Right lobe of liver (tissue), 6 donors: Measurements from ENCODE around the gene ATAT1. TPM values are rescaled to one million over a fixed set of nuclear protein-coding genes. Genes with fewer than 3 reads are reported as not detected.

Source experiments
- ATAC-seq, 4 donors: fragments of 200-7000 bp; cut with Tn5 transposase; one replicate each; pipeline ENCODE4 v1.9.1; 2020; ENCODE audit warnings: mild to moderate bottlenecking in 4 of 4, moderate library complexity in 4 of 4
- DNase-seq, 3 donors: peaks; one replicate each; pipeline ENCODE4 v3.0.0-alpha.2; 2020
- H3K27ac ChIP-seq, 3 donors: fragments of 200-600 bp; one replicate each; pipeline ENCODE4 v1.8.0; 2022
- H3K27me3 ChIP-seq, 2 donors: fragments of 200-600 bp; one replicate each; pipeline ENCODE4 v1.8.0; 2022
- H3K36me3 ChIP-seq, 4 donors: fragments of 200-600 bp; sonication (generic) in 1 of 4; one replicate each; pipeline versions ENCODE4 v1.5.1 to v1.8.0; 2017 to 2022; ENCODE audit warnings: control low read depth in 1 of 4
- H3K4me1 ChIP-seq, 4 donors: fragments of 200-600 bp; sonication (generic) in 1 of 4; one replicate each; pipeline versions ENCODE4 v1.5.1 to v1.8.0; 2017 to 2022; ENCODE audit warnings: control low read depth in 1 of 4
- H3K4me3 ChIP-seq, 3 donors: fragments of 200-600 bp; one replicate each; pipeline ENCODE4 v1.8.0; 2022
- H3K9me3 ChIP-seq, 4 donors: fragments of 200-600 bp; sonication (generic) in 1 of 4; one replicate each; pipeline versions ENCODE4 v1.5.1 to v1.8.0; 2017 to 2022; ENCODE audit warnings: control low read depth in 1 of 4
- CTCF ChIP-seq, 4 donors: fragments of 200-600 bp in 3 of 4; fragments of 450-650 bp in 1 of 4; IDR thresholded peaks; one replicate each; pipeline versions ENCODE4 v1.5.1 to v1.8.0; 2016 to 2022; ENCODE audit warnings: antibody characterized with exemption in 4 of 4, mild to moderate bottlenecking in 2 of 4
- POLR2A ChIP-seq: fragments of 450-650 bp; IDR thresholded peaks from one replicate; pipeline ENCODE4 v1.6.1; 2017; ENCODE audit warnings: antibody characterized with exemption, mild to moderate bottlenecking
- WGBS: methylation state at CpG from one replicate; pipeline ENCODE4 v1.1.6; 2018; ENCODE audit warnings: low coverage, low lambda C conversion rate; ENCODE audit not compliant: insufficient coverage; ENCODE audit errors: missing lambda C conversion rate; 5-methylcytosine and 5-hydroxymethylcytosine counted together
- intact Hi-C, 2 donors: fragments of 100-400 bp; cut with DNase I; formaldehyde crosslinking; loops; one replicate each; pipeline versions ENCODE4 v1.11.2 to v1.14.1; 2022
- total RNA-seq, 6 experiments: library from RNA; depleted of rRNA in 2 of 6; stranded (reverse); fragments of >200 nt in 2 of 6; fragmentation: NEBNext Ultra II Directional in 3 of 6; extraction: Animal tissue kit (Norgen Biotek cat#: 25700) in 3 of 6; gene quantifications; one replicate each; pipeline versions ENCODE4 v1.1.0 to v1.2.4, GENCODE V29; 2016 to 2023
- donor health status: DM: no; HTN: yes; CAD: no.
- donor health status: DM: no; HTN: no; CAD: no.
- donor health status: DM: no; HTN: no; CAD: no.
- donor health status: DM: no; HTN: yes; CAD: no.
- donor health status: DM: no; HTN: yes; CAD: no.

ATAT1 gene
- total RNA-seq, 6 experiments from 2014 or later = 2.4 to 6.6 (median 4.4) TPM

- H3K36me3 ChIP-seq = peaks cover 0 to 37% (median 22%) of the 10 kb centered on the region in 4 donors
- peak; percentile 86 to 93 (median 86) for ATAC-seq
- intact Hi-C loops = no loop called here
- peak; percentile 99 for DNase-seq
- TF ChIP-seq POLR2A (peak; percentile 99), CTCF (IDR thresholded peaks at IDR 0.05) (no peak)
- H3K4me1 ChIP-seq = peaks cover 0 to 14% (median 6%) of the 10 kb centered on the region in 4 donors
- H3K27me3 ChIP-seq = no peaks in the 10 kb centered on the region
- no peaks in the 10 kb centered on the region for H3K9me3 ChIP-seq
- peak within 1 kb of the TSS; percentile 88 to 96 (median 96) for H3K27ac ChIP-seq
- under 1% methylated on average over 38 of the region's 40 CpGs for WGBS
- peak within 1 kb of the TSS; percentile 88 to 91 (median 89) for H3K4me3 ChIP-seq
These were observed 9.7 kb upstream of the ATAT1 start, which contains the start of gene PPP1R10 for GRCh38 chr6:30616811-30617564. PPP1R10 (minus strand) TSS chr6:30617243; CDS start chr6:30609944, 7,299 bp downstream.

GRCh38 chr6:30617565-30618269 is 9.0 kb upstream of the ATAT1 start, which contains the start of gene MRPS18B:
MRPS18B (plus strand) TSS chr6:30617840; CDS start chr6:30617866, 26 bp downstream.
- TF ChIP-seq POLR2A (peak; percentile 67), CTCF (IDR thresholded peaks at IDR 0.05) (no peak)
- peak; percentile 81 to 92 (median 82) for ATAC-seq
- intact Hi-C loops = no loop called here

GRCh38 chr6:30618270-30618797 is 8.3 kb upstream of the ATAT1 start:
- WGBS = 5% methylated on average over 8 of the region's 8 CpGs
- no peak for ATAC-seq
- H3K27ac ChIP-seq = peak overlapping the region; percentile 88 to 96 (median 96)

More at GRCh38 chr6:30617565-30618269, 9.0 kb upstream of the ATAT1 start, which contains the start of gene MRPS18B:
- WGBS = 0% methylated on average over 34 of the region's 34 CpGs
- H3K27ac ChIP-seq = peak within 1 kb of the TSS; percentile 88 to 96 (median 96)
- no peaks in the 10 kb centered on the region for H3K9me3 ChIP-seq
- DNase-seq = peak; percentile 98 to 99 (median 99)
- peaks cover 0 to 14% (median 6%) of the 10 kb centered on the region in 4 donors for H3K4me1 ChIP-seq
- H3K36me3 ChIP-seq = peaks cover 0 to 45% (median 25%) of the 10 kb centered on the region in 4 donors
- H3K4me3 ChIP-seq = peak within 1 kb of the TSS; percentile 88 to 91 (median 89)
- no peaks in the 10 kb centered on the region for H3K27me3 ChIP-seq

More at GRCh38 chr6:30618270-30618797, 8.3 kb upstream of the ATAT1 start:
- Histone ChIP-seq H3K27me3 (no peaks in the 10 kb centered on the region), H3K36me3 (peaks cover 0 to 51% (median 26%) of the 10 kb centered on the region in 4 donors), H3K9me3 (no peaks in the 10 kb centered on the region), H3K4me1 (peaks cover 0 to 14% (median 5%) of the 10 kb centered on the region in 4 donors), H3K4me3 (peak overlapping the region; percentile 54 to 70 (median 68))
- TF ChIP-seq CTCF (IDR thresholded peaks at IDR 0.05) (no peak), POLR2A (no peak)
- DNase-seq = no peak
- intact Hi-C loops = no loop called here
